GM18873 (cell line): ENCODE data around the gene DYNLL1.
"Not testable (repeated sequence)": the region's sequence is repeated elsewhere in the genome, so short reads cannot be mapped to it uniquely, and the experiment has no call there.

Experiments used
- ATAC-seq: cut with Tn5 transposase; IDR thresholded peaks from one replicate; pipeline ENCODE4 v1.9.1; 2021; ENCODE audit warnings: mild to moderate bottlenecking, moderate library complexity, moderate number of reproducible peaks; ENCODE audit not compliant: unreplicated experiment, low FRiP score

The DYNLL1 gene

GRCh38 chr12:120473807-120474615 lies 21.9 kb upstream of the DYNLL1 start:
- ATAC-seq, result no peak

DNA sequence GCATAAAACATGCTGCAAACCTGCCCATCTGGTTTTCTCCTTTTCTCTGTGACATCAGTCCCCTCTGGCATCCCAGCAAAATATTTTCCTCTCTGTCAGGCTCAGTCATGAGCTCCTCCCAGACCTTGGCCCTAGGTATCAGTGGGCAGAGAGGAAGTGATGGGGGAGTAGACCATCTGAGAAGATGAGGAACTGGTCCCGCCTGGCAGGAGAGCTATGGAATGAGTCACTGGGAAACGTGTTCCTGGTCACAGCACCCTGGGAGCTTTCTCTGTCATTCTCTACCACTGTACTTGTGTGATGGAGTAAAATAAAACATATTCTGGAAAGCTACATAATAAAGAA lies 21.3 kb upstream of the DYNLL1 start:
- ATAC-seq, result no peak

DNA sequence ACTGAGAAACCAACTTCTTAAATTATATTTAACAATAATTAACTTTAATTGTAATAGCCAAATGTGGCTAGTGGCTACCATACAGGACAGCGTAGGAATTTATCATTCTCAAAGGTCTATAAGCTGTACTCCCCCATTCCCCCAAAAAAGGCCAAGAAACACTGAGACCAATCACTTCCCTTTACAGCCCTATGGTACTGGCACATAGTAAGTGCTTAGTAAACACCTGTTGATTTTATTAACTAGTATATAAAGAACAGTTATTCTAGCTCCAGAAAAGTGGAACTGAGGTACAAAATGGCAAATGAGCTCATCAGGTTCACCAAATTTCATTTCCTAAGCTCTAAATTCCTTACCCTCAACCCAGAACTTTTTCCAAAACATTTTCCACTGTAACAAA lies 20.3 kb upstream of the DYNLL1 start:
- ATAC-seq, result no peak

DNA sequence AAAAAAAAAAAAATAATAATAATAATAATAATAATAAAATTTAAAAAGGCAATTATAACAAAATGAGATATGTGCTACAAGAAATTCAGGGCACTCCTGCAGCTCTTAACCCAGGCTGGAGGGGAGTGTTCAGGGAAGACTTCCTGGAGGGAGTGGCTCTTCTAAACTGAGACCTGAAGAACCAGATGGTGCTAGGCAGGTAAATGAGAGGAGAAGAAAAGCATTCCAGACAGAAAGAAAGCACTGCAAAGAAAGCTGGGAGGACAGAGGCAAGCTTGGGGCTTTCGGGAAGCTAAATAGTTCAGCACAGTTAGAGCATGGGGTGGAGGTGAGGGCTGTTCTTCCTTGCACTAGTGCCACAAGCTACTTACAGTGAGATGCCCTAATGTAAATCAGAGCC lies 16.5 kb upstream of the DYNLL1 start:
- ATAC-seq, result no peak

DNA sequence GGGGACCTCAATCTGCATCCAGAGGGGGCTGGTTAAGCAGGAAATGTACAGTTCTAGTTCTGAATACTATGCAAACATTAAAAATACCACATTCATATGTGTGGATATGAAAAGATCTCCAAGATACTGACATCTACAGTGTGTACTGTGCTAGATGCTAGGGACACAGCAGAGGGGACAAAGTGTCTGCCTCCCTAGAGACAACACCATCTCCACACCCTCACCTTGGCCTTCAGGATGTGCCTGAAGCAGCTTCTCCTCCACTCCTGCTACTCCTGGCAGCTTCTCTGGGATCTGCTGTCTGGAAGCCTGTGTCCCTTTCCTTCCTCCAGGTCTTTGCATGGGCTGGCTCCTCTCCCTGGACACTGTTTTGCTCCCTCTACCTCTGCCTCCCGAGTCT lies 15.7 kb upstream of the DYNLL1 start:
- no peak for ATAC-seq

DNA sequence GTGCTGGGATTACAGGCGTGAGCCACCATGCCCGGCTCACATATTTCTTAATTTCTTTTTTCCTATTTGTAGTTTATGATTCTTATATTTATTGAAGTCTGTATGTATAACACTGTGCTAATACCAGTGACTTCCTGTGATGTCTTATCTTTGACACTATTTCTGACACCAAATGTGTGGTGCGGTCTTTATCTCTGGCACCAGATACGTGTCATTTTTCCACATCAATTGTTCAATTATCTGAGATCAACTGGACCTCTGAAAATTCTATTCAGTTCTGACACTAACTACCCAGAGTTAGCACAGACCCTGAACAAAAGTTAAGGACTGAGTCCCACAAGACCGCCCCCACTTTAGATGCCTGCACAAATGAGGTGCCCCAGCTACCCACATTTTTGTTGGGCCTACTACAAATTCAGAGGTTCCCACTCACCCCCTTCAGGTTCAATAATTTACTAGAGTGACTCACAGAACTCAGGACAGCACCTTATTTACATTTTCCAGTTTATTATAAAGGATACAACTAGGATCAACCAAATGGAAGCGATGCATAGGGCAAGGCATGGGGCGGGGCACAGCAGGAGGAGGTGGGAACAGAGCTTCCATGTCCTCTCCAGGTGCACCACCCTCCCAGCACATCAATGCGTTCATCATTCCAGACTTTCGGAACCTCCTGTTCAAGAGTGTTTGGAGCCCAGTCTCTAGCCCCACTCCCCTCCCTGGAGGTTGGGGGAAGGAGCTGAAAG lies 14.7 kb upstream of the DYNLL1 start:
- no peak for ATAC-seq

GRCh38 chr12:120483621-120484020 lies 12.3 kb upstream of the DYNLL1 start:
- ATAC-seq, result no peak

DNA sequence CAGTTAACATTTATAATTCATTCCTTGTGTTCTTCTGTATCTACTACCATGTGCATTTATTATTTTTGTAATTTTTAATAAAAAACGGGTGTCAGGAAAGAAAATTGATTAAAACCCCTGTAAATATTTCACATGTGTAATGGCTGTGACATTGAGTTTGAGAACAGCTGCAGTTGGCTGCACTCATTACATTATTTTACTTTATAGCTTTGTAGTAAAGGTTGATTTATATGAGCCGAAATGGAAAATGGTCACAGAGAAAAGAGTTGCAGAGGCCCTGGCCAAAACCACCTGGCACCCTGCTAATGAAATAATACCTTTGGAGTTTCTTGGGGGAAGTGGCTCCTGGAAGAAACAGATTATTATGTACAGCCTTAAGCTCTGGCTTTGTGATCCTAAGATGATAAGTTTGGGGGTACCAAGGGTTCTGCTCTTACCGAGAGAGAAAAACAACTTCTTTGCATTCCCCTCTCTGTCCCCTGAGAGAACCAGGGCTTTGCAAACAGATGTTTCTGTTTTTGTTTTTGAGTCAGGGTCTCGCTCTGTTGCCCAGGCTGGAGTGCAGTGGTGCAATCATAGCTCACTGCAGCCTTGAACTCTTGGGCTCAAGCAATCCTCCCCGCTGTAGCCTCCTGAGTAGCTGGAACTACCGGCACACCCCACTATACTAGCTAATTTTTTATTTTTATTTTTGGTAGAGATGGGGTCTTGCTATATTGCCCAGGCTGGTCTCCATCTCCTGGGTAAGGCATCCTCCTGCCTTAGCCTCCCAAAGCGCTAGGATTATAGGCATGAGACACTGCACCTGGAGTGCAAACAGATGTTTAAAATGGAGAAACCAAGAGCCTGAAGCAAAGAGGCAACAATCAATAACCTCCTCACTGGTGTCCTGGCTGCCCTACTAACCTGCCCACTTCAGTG lies 9.7 kb upstream of the DYNLL1 start:
- ATAC-seq, result no peak

- not testable (repeated sequence) for ATAC-seq
Observed at GRCh38 chr12:120487552-120487951, 8.4 kb upstream of the DYNLL1 start.

DNA sequence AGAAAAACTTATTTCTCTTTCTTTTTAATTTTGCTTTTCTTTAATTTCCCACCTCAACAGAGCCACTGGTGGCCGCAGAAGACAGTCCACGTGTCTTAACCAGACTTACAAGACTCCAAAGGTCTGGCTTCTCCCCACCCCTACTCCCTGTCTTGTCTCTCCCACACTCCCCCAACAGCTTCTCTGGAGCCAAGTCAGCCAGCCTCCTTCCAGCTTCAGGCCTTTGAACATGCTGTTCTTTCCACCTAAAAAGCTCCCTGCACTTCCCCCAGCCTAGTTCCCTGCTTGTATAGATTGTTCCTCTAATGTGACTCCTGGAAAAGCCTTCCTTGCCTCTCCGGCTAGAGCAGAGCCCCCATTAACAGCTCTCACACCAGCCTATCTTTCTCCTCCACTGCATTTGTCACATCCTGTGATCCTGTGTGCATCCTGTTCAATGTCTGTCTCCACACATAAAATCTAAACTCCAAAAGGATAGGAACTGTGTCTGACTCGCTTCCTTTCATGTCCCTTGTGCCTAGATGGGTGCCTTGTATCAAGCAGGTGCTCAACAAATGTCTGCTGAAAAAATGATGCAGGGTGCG lies 7.8 kb upstream of the DYNLL1 start:
- ATAC-seq, result no peak

- no peak for ATAC-seq
Observed at GRCh38 chr12:120489018-120489417, 6.9 kb upstream of the DYNLL1 start.

- no peak for ATAC-seq
Observed at GRCh38 chr12:120490325-120490724, 5.6 kb upstream of the DYNLL1 start.

DNA sequence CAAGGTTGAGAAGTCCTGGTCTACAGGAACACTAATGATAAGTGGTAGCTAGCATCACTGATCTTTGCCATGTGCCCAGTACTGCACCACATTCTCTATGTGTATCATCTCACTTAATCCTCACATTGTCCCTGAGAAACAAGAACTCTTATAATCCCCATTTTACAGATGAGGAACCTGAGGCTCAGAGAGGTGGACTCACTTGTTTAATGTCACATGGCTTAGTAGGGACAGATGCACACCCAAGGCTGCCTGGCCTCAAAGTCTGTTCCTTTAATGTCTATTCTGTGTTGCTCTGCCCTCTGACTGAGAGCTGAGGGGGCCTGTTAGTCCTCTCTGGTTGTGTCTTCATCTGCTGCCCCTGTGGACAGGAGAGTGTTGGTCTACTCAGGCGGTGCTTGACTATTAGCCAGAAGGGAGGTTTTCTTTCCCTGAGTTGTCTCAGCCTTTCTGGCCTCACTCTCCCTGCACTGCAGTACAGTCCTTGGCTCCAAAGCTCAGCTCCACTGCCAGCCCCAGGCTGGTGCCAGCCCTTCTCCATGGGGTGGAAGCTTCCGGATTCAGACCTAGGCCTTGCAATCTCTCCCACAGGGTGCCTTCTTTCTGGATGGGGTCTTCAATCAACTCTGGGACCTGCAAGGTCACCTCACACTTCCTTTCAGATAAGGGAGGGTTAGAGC lies 4.9 kb upstream of the DYNLL1 start:
- no peak for ATAC-seq

DNA sequence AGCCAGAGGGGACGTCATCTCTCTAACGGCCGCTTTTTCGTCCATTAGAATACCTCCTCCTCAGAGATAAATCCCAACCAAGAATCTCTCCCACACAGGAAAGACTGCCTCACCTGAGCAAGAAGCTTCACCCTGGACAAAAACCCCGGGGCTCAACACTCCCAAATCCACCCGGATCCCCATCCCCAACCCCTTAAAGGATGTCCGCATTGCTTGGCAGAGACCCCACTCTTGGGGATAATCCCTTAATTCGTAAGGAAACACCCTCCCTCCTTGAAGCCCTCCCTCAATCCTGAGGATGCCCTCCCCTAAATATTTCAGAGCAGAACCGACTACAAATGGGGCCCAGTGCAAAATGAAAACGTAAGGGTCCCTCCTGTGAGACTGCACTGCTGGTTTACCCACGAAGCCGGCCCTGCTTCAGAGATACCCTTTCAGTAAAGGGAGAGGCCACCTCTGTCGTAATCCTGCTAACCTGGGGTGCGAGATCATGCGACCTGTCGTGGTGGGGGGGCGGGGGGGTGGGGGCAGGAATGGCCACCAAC lies 655 bp upstream of the DYNLL1 start:
- ATAC-seq, result no peak

DNA sequence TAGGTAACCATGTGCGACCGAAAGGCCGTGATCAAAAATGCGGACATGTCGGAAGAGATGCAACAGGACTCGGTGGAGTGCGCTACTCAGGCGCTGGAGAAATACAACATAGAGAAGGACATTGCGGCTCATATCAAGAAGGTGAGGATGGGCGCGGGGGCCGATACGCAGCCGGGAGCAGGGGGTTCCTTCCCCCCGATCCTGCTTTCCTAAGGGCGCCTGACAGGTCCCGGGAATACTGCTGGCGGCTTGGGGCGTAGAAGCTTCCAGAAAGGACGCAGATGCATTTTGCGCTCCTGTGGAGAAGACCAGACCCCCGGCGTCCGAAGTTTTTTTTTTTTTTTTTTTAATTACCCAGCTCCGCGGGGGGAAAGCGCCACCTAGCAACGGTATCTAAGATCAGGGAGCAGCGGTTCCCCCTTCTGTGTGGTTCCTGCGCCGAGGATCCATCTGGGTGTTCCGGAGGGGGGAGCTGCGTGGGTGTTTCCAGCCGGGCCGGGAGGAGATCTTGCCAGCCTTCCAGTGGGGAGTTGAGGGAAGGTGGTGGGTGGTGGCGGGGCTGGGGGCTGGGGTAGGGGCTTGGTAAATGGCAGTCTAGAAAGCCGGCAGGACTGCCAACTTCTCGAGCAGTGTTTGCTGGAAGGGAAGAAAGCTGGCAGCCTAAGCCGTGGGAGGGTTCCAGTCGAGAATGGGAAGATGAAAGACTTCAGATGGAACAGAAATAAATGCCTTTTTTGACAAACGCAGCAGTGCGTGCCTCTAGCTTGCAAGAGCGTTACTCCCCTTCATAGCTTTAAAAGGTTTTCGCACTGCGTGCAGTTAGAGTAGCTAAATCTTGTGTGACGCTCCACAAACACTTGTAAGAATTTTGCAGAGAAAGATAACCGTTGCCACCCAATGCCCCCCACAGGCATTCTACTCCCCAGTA lies 764 bp downstream of the DYNLL1 start:
- ATAC-seq, result peak; percentile 18

DNA sequence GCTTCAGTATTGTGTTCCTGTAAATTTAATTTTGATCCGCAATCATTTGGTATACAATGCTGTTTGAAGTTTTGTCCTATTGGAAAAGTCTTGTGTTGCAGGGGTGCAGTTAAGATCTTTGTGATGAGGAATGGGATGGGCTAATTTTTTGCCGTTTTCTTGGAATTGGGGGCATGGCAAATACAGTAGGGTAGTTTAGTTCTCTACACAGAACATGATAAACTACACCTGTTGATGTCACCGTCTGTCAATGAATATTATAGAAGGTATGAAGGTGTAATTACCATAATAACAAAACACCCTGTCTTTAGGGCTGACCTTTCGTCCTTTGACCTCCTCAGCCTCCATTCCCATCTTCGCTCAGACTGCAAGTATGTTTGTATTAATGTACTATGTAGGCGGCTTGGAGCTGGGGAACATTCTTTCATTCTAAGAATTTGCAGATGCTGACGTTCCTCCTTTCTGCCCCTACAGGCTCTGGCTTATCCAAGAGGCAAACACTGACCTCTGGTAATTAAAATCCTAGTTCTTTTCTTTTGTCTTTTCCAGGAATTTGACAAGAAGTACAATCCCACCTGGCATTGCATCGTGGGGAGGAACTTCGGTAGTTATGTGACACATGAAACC lies 1.7 kb downstream of the DYNLL1 start:
- no peak for ATAC-seq

GRCh38 chr12:120498870-120499515 lies 3.1 kb downstream of the DYNLL1 start:
- no peak for ATAC-seq

GRCh38 chr12:120500581-120500980 lies 4.7 kb downstream of the DYNLL1 start:
- ATAC-seq, result no peak
